ENCODE results near the gene IGF1R.
"Not testable (repeated sequence)": the region's sequence is repeated elsewhere in the genome, so short reads cannot be mapped to it uniquely, and the experiment has no call there.

Gene IGF1R

DNA sequence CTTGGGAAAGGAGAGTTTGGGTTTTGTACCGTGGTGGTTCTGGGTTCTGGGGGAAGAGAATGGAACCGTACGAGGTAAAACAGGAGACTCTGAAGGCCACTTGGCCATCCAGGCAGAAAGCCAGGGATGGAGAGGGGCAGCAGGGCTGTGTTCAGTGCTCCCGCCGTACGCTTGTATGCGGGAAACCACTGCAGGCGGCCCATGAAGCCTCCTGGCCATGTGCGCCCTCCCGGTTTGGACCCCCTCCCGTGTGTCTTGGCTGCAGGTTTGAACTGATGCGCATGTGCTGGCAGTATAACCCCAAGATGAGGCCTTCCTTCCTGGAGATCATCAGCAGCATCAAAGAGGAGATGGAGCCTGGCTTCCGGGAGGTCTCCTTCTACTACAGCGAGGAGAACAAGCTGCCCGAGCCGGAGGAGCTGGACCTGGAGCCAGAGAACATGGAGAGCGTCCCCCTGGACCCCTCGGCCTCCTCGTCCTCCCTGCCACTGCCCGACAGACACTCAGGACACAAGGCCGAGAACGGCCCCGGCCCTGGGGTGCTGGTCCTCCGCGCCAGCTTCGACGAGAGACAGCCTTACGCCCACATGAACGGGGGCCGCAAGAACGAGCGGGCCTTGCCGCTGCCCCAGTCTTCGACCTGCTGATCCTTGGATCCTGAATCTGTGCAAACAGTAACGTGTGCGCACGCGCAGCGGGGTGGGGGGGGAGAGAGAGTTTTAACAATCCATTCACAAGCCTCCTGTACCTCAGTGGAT lies 308.6 kb downstream of the IGF1R start:
- Histone ChIP-seq H3K36me3 (ENCODE audit: control insufficient read depth, insufficient read depth, low read length) (peaks cover 54% of the 10 kb centered on the region), H3K27me3 (ENCODE audit: control insufficient read depth, insufficient read depth, low read length) (no peaks in the 10 kb centered on the region), H3K4me1 (ENCODE audit: control insufficient read depth, insufficient read depth, low read length) (no peaks in the 10 kb centered on the region), H3K4me3 (ENCODE audit: low read depth, low read length) (no peak overlapping the region), H3K9ac (ENCODE audit: low read depth, low read length) (no peak overlapping the region), H3K9me3 (ENCODE audit: control insufficient read depth, insufficient read depth, low read length) (no peaks in the 10 kb centered on the region)

DNA sequence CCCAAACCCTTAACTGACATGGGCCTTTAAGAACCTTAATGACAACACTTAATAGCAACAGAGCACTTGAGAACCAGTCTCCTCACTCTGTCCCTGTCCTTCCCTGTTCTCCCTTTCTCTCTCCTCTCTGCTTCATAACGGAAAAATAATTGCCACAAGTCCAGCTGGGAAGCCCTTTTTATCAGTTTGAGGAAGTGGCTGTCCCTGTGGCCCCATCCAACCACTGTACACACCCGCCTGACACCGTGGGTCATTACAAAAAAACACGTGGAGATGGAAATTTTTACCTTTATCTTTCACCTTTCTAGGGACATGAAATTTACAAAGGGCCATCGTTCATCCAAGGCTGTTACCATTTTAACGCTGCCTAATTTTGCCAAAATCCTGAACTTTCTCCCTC lies 309.3 kb downstream of the IGF1R start:
- Histone ChIP-seq H3K4me3 (ENCODE audit: low read depth, low read length) (no peak overlapping the region), H3K9ac (ENCODE audit: low read depth, low read length) (no peak overlapping the region), H3K36me3 (ENCODE audit: control insufficient read depth, insufficient read depth, low read length) (peaks cover 54% of the 10 kb centered on the region), H3K4me1 (ENCODE audit: control insufficient read depth, insufficient read depth, low read length) (no peaks in the 10 kb centered on the region), H3K9me3 (ENCODE audit: control insufficient read depth, insufficient read depth, low read length) (no peaks in the 10 kb centered on the region), H3K27me3 (ENCODE audit: control insufficient read depth, insufficient read depth, low read length) (no peaks in the 10 kb centered on the region)

DNA sequence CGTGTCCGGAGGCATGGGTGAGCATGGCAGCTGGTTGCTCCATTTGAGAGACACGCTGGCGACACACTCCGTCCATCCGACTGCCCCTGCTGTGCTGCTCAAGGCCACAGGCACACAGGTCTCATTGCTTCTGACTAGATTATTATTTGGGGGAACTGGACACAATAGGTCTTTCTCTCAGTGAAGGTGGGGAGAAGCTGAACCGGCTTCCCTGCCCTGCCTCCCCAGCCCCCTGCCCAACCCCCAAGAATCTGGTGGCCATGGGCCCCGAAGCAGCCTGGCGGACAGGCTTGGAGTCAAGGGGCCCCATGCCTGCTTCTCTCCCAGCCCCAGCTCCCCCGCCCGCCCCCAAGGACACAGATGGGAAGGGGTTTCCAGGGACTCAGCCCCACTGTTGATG lies 309.7 kb downstream of the IGF1R start:
- Histone ChIP-seq H3K9ac (ENCODE audit: low read depth, low read length) (no peak overlapping the region), H3K9me3 (ENCODE audit: control insufficient read depth, insufficient read depth, low read length) (no peaks in the 10 kb centered on the region), H3K4me1 (ENCODE audit: control insufficient read depth, insufficient read depth, low read length) (no peaks in the 10 kb centered on the region), H3K4me3 (ENCODE audit: low read depth, low read length) (no peak overlapping the region), H3K36me3 (ENCODE audit: control insufficient read depth, insufficient read depth, low read length) (peaks cover 54% of the 10 kb centered on the region), H3K27me3 (ENCODE audit: control insufficient read depth, insufficient read depth, low read length) (no peaks in the 10 kb centered on the region)

DNA sequence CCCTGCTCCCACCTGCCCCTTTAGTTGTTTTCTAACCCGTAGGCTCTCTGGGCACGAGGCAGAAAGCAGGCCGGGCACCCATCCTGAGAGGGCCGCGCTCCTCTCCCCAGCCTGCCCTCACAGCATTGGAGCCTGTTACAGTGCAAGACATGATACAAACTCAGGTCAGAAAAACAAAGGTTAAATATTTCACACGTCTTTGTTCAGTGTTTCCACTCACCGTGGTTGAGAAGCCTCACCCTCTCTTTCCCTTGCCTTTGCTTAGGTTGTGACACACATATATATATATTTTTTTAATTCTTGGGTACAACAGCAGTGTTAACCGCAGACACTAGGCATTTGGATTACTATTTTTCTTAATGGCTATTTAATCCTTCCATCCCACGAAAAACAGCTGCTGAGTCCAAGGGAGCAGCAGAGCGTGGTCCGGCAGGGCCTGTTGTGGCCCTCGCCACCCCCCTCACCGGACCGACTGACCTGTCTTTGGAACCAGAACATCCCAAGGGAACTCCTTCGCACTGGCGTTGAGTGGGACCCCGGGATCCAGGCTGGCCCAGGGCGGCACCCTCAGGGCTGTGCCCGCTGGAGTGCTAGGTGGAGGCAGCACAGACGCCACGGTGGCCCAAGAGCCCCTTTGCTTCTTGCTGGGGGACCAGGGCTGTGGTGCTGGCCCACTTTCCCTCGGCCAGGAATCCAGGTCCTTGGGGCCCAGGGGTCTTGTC lies 310.7 kb downstream of the IGF1R start:
- Histone ChIP-seq H3K36me3 (ENCODE audit: control insufficient read depth, insufficient read depth, low read length) (peaks cover 49% of the 10 kb centered on the region), H3K27me3 (ENCODE audit: control insufficient read depth, insufficient read depth, low read length) (no peaks in the 10 kb centered on the region)

DNA sequence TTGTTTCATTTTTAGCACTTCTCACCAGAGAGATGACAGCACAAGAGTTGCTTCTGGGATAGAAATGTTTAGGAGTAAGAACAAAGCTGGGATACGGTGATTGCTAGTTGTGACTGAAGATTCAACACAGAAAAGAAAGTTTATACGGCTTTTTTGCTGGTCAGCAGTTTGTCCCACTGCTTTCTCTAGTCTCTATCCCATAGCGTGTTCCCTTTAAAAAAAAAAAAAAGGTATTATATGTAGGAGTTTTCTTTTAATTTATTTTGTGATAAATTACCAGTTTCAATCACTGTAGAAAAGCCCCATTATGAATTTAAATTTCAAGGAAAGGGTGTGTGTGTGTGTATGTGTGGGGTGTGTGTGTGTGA lies 311.3 kb downstream of the IGF1R start:
- H3K9me3 ChIP-seq (ENCODE audit: control insufficient read depth, insufficient read depth, low read length), result no peaks in the 10 kb centered on the region
- H3K36me3 ChIP-seq (ENCODE audit: control insufficient read depth, insufficient read depth, low read length), result peaks cover 49% of the 10 kb centered on the region
- no peaks in the 10 kb centered on the region for H3K27me3 ChIP-seq (ENCODE audit: control insufficient read depth, insufficient read depth, low read length)
- no peak overlapping the region for H3K9ac ChIP-seq (ENCODE audit: low read depth, low read length)
- no peak overlapping the region for H3K4me3 ChIP-seq (ENCODE audit: low read depth, low read length)
- H3K4me1 ChIP-seq (ENCODE audit: control insufficient read depth, insufficient read depth, low read length), result no peaks in the 10 kb centered on the region

More for the DNA sequence above, 310.7 kb downstream of the IGF1R start:
- Histone ChIP-seq H3K9ac (ENCODE audit: low read depth, low read length) (no peak overlapping the region), H3K4me1 (ENCODE audit: control insufficient read depth, insufficient read depth, low read length) (no peaks in the 10 kb centered on the region), H3K4me3 (ENCODE audit: low read depth, low read length) (no peak overlapping the region), H3K9me3 (ENCODE audit: control insufficient read depth, insufficient read depth, low read length) (no peaks in the 10 kb centered on the region)

DNA sequence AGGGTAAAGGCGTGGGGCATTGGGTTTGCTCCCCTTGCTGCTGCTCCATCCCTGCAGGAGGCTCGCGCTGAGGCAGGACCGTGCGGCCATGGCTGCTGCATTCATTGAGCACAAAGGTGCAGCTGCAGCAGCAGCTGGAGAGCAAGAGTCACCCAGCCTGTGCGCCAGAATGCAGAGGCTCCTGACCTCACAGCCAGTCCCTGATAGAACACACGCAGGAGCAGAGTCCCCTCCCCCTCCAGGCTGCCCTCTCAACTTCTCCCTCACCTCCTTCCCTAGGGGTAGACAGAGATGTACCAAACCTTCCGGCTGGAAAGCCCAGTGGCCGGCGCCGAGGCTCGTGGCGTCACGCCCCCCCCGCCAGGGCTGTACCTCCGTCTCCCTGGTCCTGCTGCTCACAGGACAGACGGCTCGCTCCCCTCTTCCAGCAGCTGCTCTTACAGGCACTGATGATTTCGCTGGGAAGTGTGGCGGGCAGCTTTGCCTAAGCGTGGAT lies 312.3 kb downstream of the IGF1R start:
- Histone ChIP-seq H3K9me3 (ENCODE audit: control insufficient read depth, insufficient read depth, low read length) (no peaks in the 10 kb centered on the region), H3K9ac (ENCODE audit: low read depth, low read length) (no peak overlapping the region), H3K27me3 (ENCODE audit: control insufficient read depth, insufficient read depth, low read length) (no peaks in the 10 kb centered on the region), H3K4me1 (ENCODE audit: control insufficient read depth, insufficient read depth, low read length) (no peaks in the 10 kb centered on the region), H3K36me3 (ENCODE audit: control insufficient read depth, insufficient read depth, low read length) (peaks cover 45% of the 10 kb centered on the region), H3K4me3 (ENCODE audit: low read depth, low read length) (no peak overlapping the region)

DNA sequence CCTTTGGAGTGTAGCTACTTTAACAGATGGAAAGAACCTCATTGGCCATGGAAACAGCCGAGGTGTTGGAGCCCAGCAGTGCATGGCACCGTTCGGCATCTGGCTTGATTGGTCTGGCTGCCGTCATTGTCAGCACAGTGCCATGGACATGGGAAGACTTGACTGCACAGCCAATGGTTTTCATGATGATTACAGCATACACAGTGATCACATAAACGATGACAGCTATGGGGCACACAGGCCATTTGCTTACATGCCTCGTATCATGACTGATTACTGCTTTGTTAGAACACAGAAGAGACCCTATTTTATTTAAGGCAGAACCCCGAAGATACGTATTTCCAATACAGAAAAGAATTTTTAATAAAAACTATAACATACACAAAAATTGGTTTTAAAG lies 315.1 kb downstream of the IGF1R start:
- Histone ChIP-seq H3K4me3 (ENCODE audit: low read depth, low read length) (no peak overlapping the region), H3K9ac (ENCODE audit: low read depth, low read length) (no peak overlapping the region), H3K4me1 (ENCODE audit: control insufficient read depth, insufficient read depth, low read length) (no peaks in the 10 kb centered on the region), H3K9me3 (ENCODE audit: control insufficient read depth, insufficient read depth, low read length) (no peaks in the 10 kb centered on the region), H3K36me3 (ENCODE audit: control insufficient read depth, insufficient read depth, low read length) (peaks cover 33% of the 10 kb centered on the region), H3K27me3 (ENCODE audit: control insufficient read depth, insufficient read depth, low read length) (no peaks in the 10 kb centered on the region)

DNA sequence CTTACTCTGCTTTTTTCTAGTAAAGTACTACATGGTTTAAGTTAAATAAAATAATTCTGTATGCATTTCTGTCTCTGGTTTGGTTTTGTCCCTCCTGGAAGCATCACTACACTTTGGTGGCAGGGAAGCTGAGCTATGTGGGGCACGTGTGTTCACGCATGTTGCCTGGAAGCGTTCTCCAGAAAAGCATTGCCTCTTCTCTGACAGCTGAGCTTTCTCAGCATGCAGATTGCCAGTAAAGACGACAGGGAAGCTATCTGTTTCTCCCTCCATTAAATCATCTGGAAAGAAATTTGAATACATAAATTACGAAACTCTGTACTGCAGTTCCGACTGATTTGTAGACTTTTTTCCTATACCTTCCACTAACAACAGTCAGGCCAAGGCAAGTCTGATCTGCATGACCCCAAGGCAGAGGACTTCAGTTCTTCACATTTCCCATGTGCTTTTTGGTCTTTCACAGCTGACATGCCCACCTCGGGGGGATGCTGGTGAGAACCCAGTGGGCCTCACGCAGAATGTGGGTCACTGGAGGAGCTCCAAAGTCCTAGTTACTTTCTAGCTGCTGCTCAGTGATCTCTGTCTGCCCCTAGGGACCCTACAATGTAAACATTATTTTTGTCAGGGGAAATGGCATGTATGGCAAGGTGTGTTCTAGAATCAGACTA lies 316.3 kb downstream of the IGF1R start:
- Histone ChIP-seq H3K9me3 (ENCODE audit: control insufficient read depth, insufficient read depth, low read length) (no peaks in the 10 kb centered on the region), H3K4me3 (ENCODE audit: low read depth, low read length) (no peak overlapping the region), H3K27me3 (ENCODE audit: control insufficient read depth, insufficient read depth, low read length) (no peaks in the 10 kb centered on the region)

DNA sequence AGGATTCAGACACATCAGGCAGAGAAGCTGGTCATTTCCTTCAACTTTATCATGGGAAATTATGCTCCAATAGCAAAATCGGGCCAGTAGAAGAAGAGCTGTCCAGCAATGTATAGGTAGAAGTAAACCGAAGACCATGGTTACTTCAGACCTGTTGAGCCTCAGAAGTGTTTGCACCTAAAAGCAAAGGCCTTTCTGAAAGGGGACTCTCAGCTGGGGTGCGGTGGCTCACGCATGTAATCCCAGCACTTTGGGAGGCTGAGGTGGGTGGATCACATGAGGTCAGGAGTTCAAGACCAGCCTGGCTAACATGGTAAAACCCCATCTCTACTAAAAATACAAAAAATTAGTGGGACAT lies 316.8 kb downstream of the IGF1R start:
- H3K4me3 ChIP-seq (ENCODE audit: low read depth, low read length); H3K9ac ChIP-seq (ENCODE audit: low read depth, low read length); H3K9me3 ChIP-seq (ENCODE audit: control insufficient read depth, insufficient read depth, low read length); H3K27me3 ChIP-seq (ENCODE audit: control insufficient read depth, insufficient read depth, low read length); H3K4me1 ChIP-seq (ENCODE audit: control insufficient read depth, insufficient read depth, low read length): not testable (repeated sequence)
- H3K36me3 ChIP-seq (ENCODE audit: control insufficient read depth, insufficient read depth, low read length), result peaks cover 24% of the 10 kb centered on the region

More for the DNA sequence above, 316.3 kb downstream of the IGF1R start:
- no peaks in the 10 kb centered on the region for H3K4me1 ChIP-seq (ENCODE audit: control insufficient read depth, insufficient read depth, low read length)
- H3K36me3 ChIP-seq (ENCODE audit: control insufficient read depth, insufficient read depth, low read length), result peaks cover 26% of the 10 kb centered on the region
- H3K9ac ChIP-seq (ENCODE audit: low read depth, low read length), result no peak overlapping the region

DNA sequence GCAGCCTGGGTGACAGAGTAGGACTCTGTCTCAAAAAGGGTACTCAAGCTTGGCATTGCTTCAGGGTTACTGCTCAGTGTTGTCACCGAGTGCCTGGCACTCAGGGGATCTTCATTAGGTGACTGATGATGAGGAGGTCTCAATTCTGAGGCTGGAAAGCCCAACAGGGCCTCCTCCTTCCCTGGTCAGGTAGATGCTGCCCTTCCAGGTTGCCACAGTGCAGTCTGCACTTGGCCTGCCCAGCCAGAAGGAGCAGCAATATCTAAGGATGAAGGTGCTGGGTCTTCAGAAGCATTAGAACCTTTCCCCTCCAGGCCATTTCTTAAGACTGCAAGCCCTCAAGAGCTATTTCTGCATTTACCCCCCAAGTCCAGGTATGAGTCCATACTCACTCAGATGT lies 317.3 kb downstream of the IGF1R start:
- Histone ChIP-seq H3K36me3 (ENCODE audit: control insufficient read depth, insufficient read depth, low read length) (peaks cover 19% of the 10 kb centered on the region), H3K27me3 (ENCODE audit: control insufficient read depth, insufficient read depth, low read length) (no peaks in the 10 kb centered on the region), H3K9ac (ENCODE audit: low read depth, low read length) (no peak overlapping the region), H3K4me3 (ENCODE audit: low read depth, low read length) (no peak overlapping the region), H3K9me3 (ENCODE audit: control insufficient read depth, insufficient read depth, low read length) (no peaks in the 10 kb centered on the region), H3K4me1 (ENCODE audit: control insufficient read depth, insufficient read depth, low read length) (no peaks in the 10 kb centered on the region)

DNA sequence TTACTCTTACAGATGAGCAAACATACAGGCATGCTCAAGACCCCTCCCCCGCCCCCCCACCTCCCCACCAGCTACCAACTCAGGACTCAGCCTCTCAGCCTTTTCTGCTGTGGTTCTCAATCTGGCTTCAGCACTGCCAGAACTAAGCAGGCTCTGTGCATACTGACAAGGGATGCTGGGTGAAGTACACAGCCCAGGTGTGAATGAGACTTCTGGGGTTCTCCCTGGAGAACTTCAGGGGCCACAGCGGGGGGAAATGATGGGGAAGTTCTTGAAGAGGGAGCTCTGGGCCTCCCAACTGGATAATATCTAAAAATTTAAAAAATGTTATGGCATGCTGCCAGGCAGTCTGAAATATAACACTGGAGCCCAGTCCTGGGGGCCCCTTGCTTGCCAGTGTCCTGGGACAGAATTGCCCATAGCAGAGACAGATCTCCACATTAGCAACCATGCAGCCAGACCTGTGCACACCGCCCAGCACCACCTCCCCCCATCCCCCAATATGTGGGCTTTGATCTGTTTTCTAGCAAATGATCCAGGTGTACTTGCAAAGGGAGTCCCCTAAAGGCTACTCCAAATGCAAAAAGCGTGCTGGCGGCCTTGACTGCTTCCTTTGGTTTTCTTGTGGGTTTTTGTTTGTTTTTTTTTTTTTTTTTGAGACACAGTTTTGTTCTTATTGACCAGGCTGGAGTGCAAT lies 317.9 kb downstream of the IGF1R start:
- Histone ChIP-seq H3K4me1 (ENCODE audit: control insufficient read depth, insufficient read depth, low read length) (no peaks in the 10 kb centered on the region), H3K4me3 (ENCODE audit: low read depth, low read length) (no peak overlapping the region)

More for the DNA sequence above, 317.9 kb downstream of the IGF1R start:
- Histone ChIP-seq H3K9ac (ENCODE audit: low read depth, low read length) (no peak overlapping the region), H3K27me3 (ENCODE audit: control insufficient read depth, insufficient read depth, low read length) (no peaks in the 10 kb centered on the region), H3K36me3 (ENCODE audit: control insufficient read depth, insufficient read depth, low read length) (peaks cover 12% of the 10 kb centered on the region), H3K9me3 (ENCODE audit: control insufficient read depth, insufficient read depth, low read length) (no peaks in the 10 kb centered on the region)
